ENCODE data around the gene COL8A2. TPM values are rescaled to one million over a fixed set of nuclear protein-coding genes. Genes with fewer than 3 reads are reported as not detected.

The COL8A2 gene
- total RNA-seq, 1 experiment from 2014 or later, result not detected

- POLR2A ChIA-PET, result interaction anchor here (0.6 to 0.9 kb wide), 2 partner anchors 60 to 88 kb away, joined by 3 read pairs; no protein-coding TSS in a partner anchor
- TF ChIP-seq CTCF (IDR thresholded peaks at IDR 0.05; ENCODE audit: unreplicated experiment), result no peak
- no peaks in the 10 kb centered on the region for H3K27me3 Mint-ChIP-seq (ENCODE audit: insufficient read depth, unreplicated experiment)
- intact Hi-C loops (cut with micrococcal nuclease), result no loop called here
- no peak overlapping the region for H3K27ac Mint-ChIP-seq (ENCODE audit: low read depth, unreplicated experiment)
- CTCF ChIA-PET, result interaction anchor here (0.6 to 3.3 kb wide), 16 partner anchors 8 to 187 kb away, joined by 3 to 16 read pairs (median 4); no protein-coding TSS in a partner anchor
- no peak for DNase-seq (ENCODE audit: unreplicated experiment)
- no peaks in the 10 kb centered on the region for H3K9me3 Mint-ChIP-seq (ENCODE audit: unreplicated experiment)
- H3K36me3 Mint-ChIP-seq (ENCODE audit: insufficient read depth, unreplicated experiment), result no peaks in the 10 kb centered on the region
- no TSS peak for BruUV-seq (replicated peaks)
- no peak overlapping the region for H3K4me3 Mint-ChIP-seq (ENCODE audit: unreplicated experiment)
- H3K4me1 Mint-ChIP-seq (ENCODE audit: insufficient read depth, unreplicated experiment), result no peaks in the 10 kb centered on the region
Observed at GRCh38 chr1:36100376-36100775, 24.6 kb downstream of the COL8A2 start.

GRCh38 chr1:36099681-36100341, 25.2 kb downstream of the COL8A2 start:
- ChIA-PET POLR2A (interaction anchor here (0.7 to 0.9 kb wide), 2 partner anchors 61 to 529 kb away, joined by 3 read pairs; no protein-coding TSS in a partner anchor), CTCF (interaction anchor here (0.6 to 3.3 kb wide), 14 partner anchors 9 to 187 kb away, joined by 3 to 16 read pairs (median 4); no protein-coding TSS in a partner anchor)
- no peaks in the 10 kb centered on the region for H3K27me3 Mint-ChIP-seq (ENCODE audit: insufficient read depth, unreplicated experiment)
- no peaks in the 10 kb centered on the region for H3K9me3 Mint-ChIP-seq (ENCODE audit: unreplicated experiment)
- no peaks in the 10 kb centered on the region for H3K36me3 Mint-ChIP-seq (ENCODE audit: insufficient read depth, unreplicated experiment)
- H3K4me3 Mint-ChIP-seq (ENCODE audit: unreplicated experiment), result no peak overlapping the region
- intact Hi-C loops (cut with micrococcal nuclease), result loop anchor here (1.0 to 2.0 kb wide), 5 partner anchors 35 to 320 kb away; partner anchors contain the start of gene TRAPPC3
- H3K27ac Mint-ChIP-seq (ENCODE audit: low read depth, unreplicated experiment), result no peak overlapping the region
- DNase-seq (ENCODE audit: unreplicated experiment), result peak; percentile 77
- no TSS peak for BruUV-seq (replicated peaks)
- TF ChIP-seq CTCF (IDR thresholded peaks at IDR 0.05; ENCODE audit: unreplicated experiment), result peak; percentile 77
- no peaks in the 10 kb centered on the region for H3K4me1 Mint-ChIP-seq (ENCODE audit: insufficient read depth, unreplicated experiment)

- CTCF ChIA-PET, result interaction anchor here (0.5 to 0.9 kb wide), 4 partner anchors 35 to 118 kb away, joined by 3 to 4 read pairs (median 4); no protein-coding TSS in a partner anchor
- H3K27ac Mint-ChIP-seq (ENCODE audit: low read depth, unreplicated experiment), result no peak overlapping the region
- H3K9me3 Mint-ChIP-seq (ENCODE audit: unreplicated experiment), result no peaks in the 10 kb centered on the region
- no peaks in the 10 kb centered on the region for H3K36me3 Mint-ChIP-seq (ENCODE audit: insufficient read depth, unreplicated experiment)
- H3K4me3 Mint-ChIP-seq (ENCODE audit: unreplicated experiment), result no peak overlapping the region
- no peaks in the 10 kb centered on the region for H3K4me1 Mint-ChIP-seq (ENCODE audit: insufficient read depth, unreplicated experiment)
- BruUV-seq (replicated peaks), result no TSS peak
- no peak for TF ChIP-seq CTCF (IDR thresholded peaks at IDR 0.05; ENCODE audit: unreplicated experiment)
- POLR2A ChIA-PET, result no interaction called here
- no peaks in the 10 kb centered on the region for H3K27me3 Mint-ChIP-seq (ENCODE audit: insufficient read depth, unreplicated experiment)
- intact Hi-C loops (cut with micrococcal nuclease), result loop anchor here (1.0 to 2.0 kb wide), 5 partner anchors 36 to 321 kb away; partner anchors contain the start of gene TRAPPC3
- no peak for DNase-seq (ENCODE audit: unreplicated experiment)
Observed at GRCh38 chr1:36098650-36099365, 26.2 kb downstream of the COL8A2 start.
